Measurements from ENCODE around the gene PHF12. TPM values are rescaled to one million over a fixed set of nuclear protein-coding genes. Genes with fewer than 3 reads are reported as not detected.

PHF12 gene
- total RNA-seq, 1 donor from 2014 or later, result 58.4 TPM

GRCh38 chr17:28968914-28969295, 17.6 kb upstream of the PHF12 start:
- Mint-ChIP-seq H3K4me1 (ENCODE audit: low read depth) (no peaks in the 10 kb centered on the region), H3K27me3 (ENCODE audit: insufficient read depth) (peaks cover 10% of the 10 kb centered on the region), H3K4me3 (no peak overlapping the region), H3K27ac (no peak overlapping the region), H3K9me3 (no peaks in the 10 kb centered on the region), H3K36me3 (ENCODE audit: low read depth) (no peaks in the 10 kb centered on the region)
- intact Hi-C loops (cut with micrococcal nuclease), result no loop called here
- no peak for DNase-seq (ENCODE audit: low spot score)

- H3K4me3 Mint-ChIP-seq, result no peak overlapping the region
- no peaks in the 10 kb centered on the region for H3K4me1 Mint-ChIP-seq (ENCODE audit: low read depth)
- H3K27ac Mint-ChIP-seq, result no peak overlapping the region
- DNase-seq (ENCODE audit: low spot score), result no peak
- intact Hi-C loops (cut with micrococcal nuclease), result no loop called here
- no peaks in the 10 kb centered on the region for H3K36me3 Mint-ChIP-seq (ENCODE audit: low read depth)
- H3K9me3 Mint-ChIP-seq, result no peaks in the 10 kb centered on the region
- peaks cover 10% of the 10 kb centered on the region for H3K27me3 Mint-ChIP-seq (ENCODE audit: insufficient read depth)
Observed at GRCh38 chr17:28968231-28968913, 17.1 kb upstream of the PHF12 start.

- no peak for DNase-seq (ENCODE audit: low spot score)
- H3K4me1 Mint-ChIP-seq (ENCODE audit: low read depth), result no peaks in the 10 kb centered on the region
- no peaks in the 10 kb centered on the region for H3K9me3 Mint-ChIP-seq
- H3K36me3 Mint-ChIP-seq (ENCODE audit: low read depth), result no peaks in the 10 kb centered on the region
- intact Hi-C loops (cut with micrococcal nuclease), result no loop called here
- peaks cover 10% of the 10 kb centered on the region for H3K27me3 Mint-ChIP-seq (ENCODE audit: insufficient read depth)
- no peak overlapping the region for H3K4me3 Mint-ChIP-seq
- H3K27ac Mint-ChIP-seq, result no peak overlapping the region
Observed at GRCh38 chr17:28967221-28968135, 16.2 kb upstream of the PHF12 start.

- Mint-ChIP-seq H3K27ac (no peak overlapping the region), H3K36me3 (ENCODE audit: low read depth) (no peaks in the 10 kb centered on the region), H3K9me3 (no peaks in the 10 kb centered on the region), H3K27me3 (ENCODE audit: insufficient read depth) (peaks cover 4% of the 10 kb centered on the region), H3K4me3 (no peak overlapping the region), H3K4me1 (ENCODE audit: low read depth) (no peaks in the 10 kb centered on the region)
- DNase-seq (ENCODE audit: low spot score), result no peak
- intact Hi-C loops (cut with micrococcal nuclease), result no loop called here
Observed at GRCh38 chr17:28963841-28964240, 12.5 kb upstream of the PHF12 start.

- Mint-ChIP-seq H3K9me3 (no peaks in the 10 kb centered on the region), H3K27ac (no peak overlapping the region), H3K4me1 (ENCODE audit: low read depth) (no peaks in the 10 kb centered on the region), H3K4me3 (no peak overlapping the region), H3K27me3 (ENCODE audit: insufficient read depth) (peaks cover 4% of the 10 kb centered on the region), H3K36me3 (ENCODE audit: low read depth) (no peaks in the 10 kb centered on the region)
- DNase-seq (ENCODE audit: low spot score), result no peak
- intact Hi-C loops (cut with micrococcal nuclease), result no loop called here
Observed at GRCh38 chr17:28963055-28963611, 11.8 kb upstream of the PHF12 start.

- DNase-seq (ENCODE audit: low spot score), result no peak
- Mint-ChIP-seq H3K4me1 (ENCODE audit: low read depth) (no peaks in the 10 kb centered on the region), H3K9me3 (no peaks in the 10 kb centered on the region), H3K27me3 (ENCODE audit: insufficient read depth) (peaks cover 4% of the 10 kb centered on the region), H3K4me3 (no peak overlapping the region), H3K36me3 (ENCODE audit: low read depth) (no peaks in the 10 kb centered on the region), H3K27ac (no peak overlapping the region)
- intact Hi-C loops (cut with micrococcal nuclease), result no loop called here
Observed at GRCh38 chr17:28961391-28961790, 10.1 kb upstream of the PHF12 start.

GRCh38 chr17:28960256-28961061, 9.1 kb upstream of the PHF12 start:
- Mint-ChIP-seq H3K36me3 (ENCODE audit: low read depth) (no peaks in the 10 kb centered on the region), H3K4me3 (no peak overlapping the region), H3K4me1 (ENCODE audit: low read depth) (no peaks in the 10 kb centered on the region), H3K27ac (no peak overlapping the region), H3K9me3 (no peaks in the 10 kb centered on the region), H3K27me3 (ENCODE audit: insufficient read depth) (peaks cover 4% of the 10 kb centered on the region)
- intact Hi-C loops (cut with micrococcal nuclease), result no loop called here
- no peak for DNase-seq (ENCODE audit: low spot score)

- intact Hi-C loops (cut with micrococcal nuclease), result loop anchor here (10.0 kb wide), 1 partner anchor 385 kb away; the partner anchor contains the start of genes ALDOC and PIGS
- no peaks in the 10 kb centered on the region for H3K4me1 Mint-ChIP-seq (ENCODE audit: low read depth)
- H3K4me3 Mint-ChIP-seq, result no peak overlapping the region
- no peak overlapping the region for H3K27ac Mint-ChIP-seq
- DNase-seq (ENCODE audit: low spot score), result no peak
- peaks cover 4% of the 10 kb centered on the region for H3K27me3 Mint-ChIP-seq (ENCODE audit: insufficient read depth)
- no peaks in the 10 kb centered on the region for H3K36me3 Mint-ChIP-seq (ENCODE audit: low read depth)
- no peaks in the 10 kb centered on the region for H3K9me3 Mint-ChIP-seq
Observed at GRCh38 chr17:28959471-28959871, 8.2 kb upstream of the PHF12 start.

- no peaks in the 10 kb centered on the region for H3K4me1 Mint-ChIP-seq (ENCODE audit: low read depth)
- H3K27me3 Mint-ChIP-seq (ENCODE audit: insufficient read depth), result peaks cover 4% of the 10 kb centered on the region
- H3K4me3 Mint-ChIP-seq, result no peak overlapping the region
- H3K27ac Mint-ChIP-seq, result no peak overlapping the region
- no peaks in the 10 kb centered on the region for H3K36me3 Mint-ChIP-seq (ENCODE audit: low read depth)
- H3K9me3 Mint-ChIP-seq, result no peaks in the 10 kb centered on the region
- no peak for DNase-seq (ENCODE audit: low spot score)
- intact Hi-C loops (cut with micrococcal nuclease), result loop anchor here (10.0 kb wide), 1 partner anchor 384 kb away; the partner anchor contains the start of genes ALDOC and PIGS
Observed at GRCh38 chr17:28958820-28959455, 7.6 kb upstream of the PHF12 start.

- H3K9me3 Mint-ChIP-seq, result no peaks in the 10 kb centered on the region
- intact Hi-C loops (cut with micrococcal nuclease), result loop anchor here (10.0 kb wide), 1 partner anchor 383 kb away; the partner anchor contains the start of genes ALDOC and PIGS
- H3K36me3 Mint-ChIP-seq (ENCODE audit: low read depth), result no peaks in the 10 kb centered on the region
- no peak overlapping the region for H3K4me3 Mint-ChIP-seq
- no peaks in the 10 kb centered on the region for H3K4me1 Mint-ChIP-seq (ENCODE audit: low read depth)
- H3K27me3 Mint-ChIP-seq (ENCODE audit: insufficient read depth), result peaks cover 4% of the 10 kb centered on the region
- DNase-seq (ENCODE audit: low spot score), result no peak
- H3K27ac Mint-ChIP-seq, result no peak overlapping the region
Observed at GRCh38 chr17:28957992-28958355, 6.7 kb upstream of the PHF12 start.

- intact Hi-C loops (cut with micrococcal nuclease), result loop anchor here (10.0 kb wide), 1 partner anchor 383 kb away; the partner anchor contains the start of genes ALDOC and PIGS
- H3K4me3 Mint-ChIP-seq, result no peak overlapping the region
Observed at GRCh38 chr17:28957277-28957991, 6.1 kb upstream of the PHF12 start.

More at GRCh38 chr17:28957277-28957991, 6.1 kb upstream of the PHF12 start:
- H3K9me3 Mint-ChIP-seq, result no peaks in the 10 kb centered on the region
- H3K27ac Mint-ChIP-seq, result no peak overlapping the region
- no peaks in the 10 kb centered on the region for H3K36me3 Mint-ChIP-seq (ENCODE audit: low read depth)
- H3K27me3 Mint-ChIP-seq (ENCODE audit: insufficient read depth), result peaks cover 4% of the 10 kb centered on the region
- H3K4me1 Mint-ChIP-seq (ENCODE audit: low read depth), result no peaks in the 10 kb centered on the region
- DNase-seq (ENCODE audit: low spot score), result no peak
